RWPE2 (cell line): ENCODE results near the gene SLC16A9.
A peak's percentile ranks its signal among the peaks of the same experiment; 100 is the strongest.

Source experiments
- ATAC-seq: fragments of 200-7000 bp; cut with Tn5 transposase; 3 replicates; pipeline ENCODE4 v1.9.1; 2021; ENCODE audit warnings: low read depth
- DNase-seq: peaks from one replicate; pipeline ENCODE4 v3.0.0-alpha.2; 2020; ENCODE audit warnings: low spot score
- H3K27ac ChIP-seq: fragments of 450-650 bp; 2 replicates; pipeline ENCODE4 v1.5.1; 2017; ENCODE audit warnings: mild to moderate bottlenecking; ENCODE audit not compliant: poor library complexity, severe bottlenecking
- H3K27me3 ChIP-seq: fragments of 250-450 bp; sonication (Bioruptor Pico); 2 replicates; pipeline ENCODE4 v1.5.1; 2021; ENCODE audit warnings: mild to moderate bottlenecking, moderate library complexity; ENCODE audit not compliant: insufficient read depth, poor library complexity, severe bottlenecking
- H3K36me3 ChIP-seq: fragments of 250-450 bp; sonication (Bioruptor Pico); 2 replicates; pipeline ENCODE4 v1.5.1; 2020; ENCODE audit warnings: low read depth, mild to moderate bottlenecking, moderate library complexity
- H3K4me1 ChIP-seq: fragments of 250-450 bp; sonication (Bioruptor Pico); 2 replicates; pipeline ENCODE4 v1.5.1; 2021; ENCODE audit warnings: mild to moderate bottlenecking, moderate library complexity; ENCODE audit not compliant: insufficient read depth, poor library complexity, severe bottlenecking
- H3K4me3 ChIP-seq: fragments of 250-450 bp; sonication (Bioruptor Pico); 2 replicates; pipeline ENCODE4 v1.5.1; 2021; ENCODE audit warnings: mild to moderate bottlenecking, moderate library complexity; ENCODE audit not compliant: severe bottlenecking
- H3K9me3 ChIP-seq: fragments of 250-450 bp; sonication (Bioruptor Pico); 2 replicates; pipeline ENCODE4 v1.5.1; 2021; ENCODE audit warnings: mild to moderate bottlenecking, moderate library complexity; ENCODE audit not compliant: severe bottlenecking
- CTCF ChIP-seq: fragments of 450-650 bp; IDR thresholded peaks from one replicate; pipeline ENCODE4 v1.5.1; 2017; ENCODE audit warnings: mild to moderate bottlenecking, moderate library complexity; ENCODE audit not compliant: poor library complexity, severe bottlenecking

Gene SLC16A9

DNA sequence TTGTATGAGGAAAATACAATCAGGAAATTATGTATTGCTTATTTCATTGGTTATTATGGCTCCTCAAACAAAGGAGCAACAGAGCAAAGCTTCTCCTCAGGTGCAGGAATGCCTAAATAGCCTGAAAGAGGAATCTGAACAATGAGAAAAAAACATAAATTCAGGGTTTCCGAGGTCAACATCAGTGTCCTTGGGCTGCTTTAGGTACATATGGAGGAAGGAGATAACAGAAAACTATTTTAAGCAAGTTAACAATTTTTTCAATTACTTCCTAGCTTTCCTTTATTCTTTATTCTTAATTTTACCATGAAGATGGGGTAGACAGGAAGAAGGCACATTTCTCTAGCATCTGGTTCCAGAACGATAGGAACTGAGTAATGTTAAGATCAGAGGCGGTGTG, 14.0 kb downstream of the SLC16A9 start:
- no peak for TF ChIP-seq CTCF
- Histone ChIP-seq H3K36me3 (no peaks in the 10 kb centered on the region), H3K27ac (no peak overlapping the region), H3K4me1 (no peaks in the 10 kb centered on the region), H3K9me3 (no peaks in the 10 kb centered on the region), H3K4me3 (no peak overlapping the region), H3K27me3 (no peaks in the 10 kb centered on the region)
- no peak for DNase-seq
- ATAC-seq, result no peak

DNA sequence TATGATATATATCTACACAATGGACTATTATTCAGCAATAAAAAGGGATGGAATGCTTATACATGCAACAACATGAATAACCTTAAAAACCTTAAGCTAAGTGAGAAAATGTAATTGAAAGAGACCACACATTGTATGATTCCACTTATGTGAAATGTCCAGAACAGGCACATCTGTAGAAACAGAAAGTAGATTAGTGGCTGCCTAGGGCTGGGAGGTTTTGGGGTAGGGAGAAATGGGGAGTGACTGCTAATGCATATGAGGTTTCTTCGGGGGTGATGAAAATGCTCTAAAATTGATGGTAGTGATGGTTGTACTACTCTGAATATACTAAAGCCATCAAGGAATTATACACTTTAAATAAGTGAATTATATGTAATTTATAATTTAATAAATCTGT, 14.7 kb downstream of the SLC16A9 start:
- Histone ChIP-seq H3K27ac (no peak overlapping the region), H3K27me3 (no peaks in the 10 kb centered on the region), H3K4me3 (no peak overlapping the region), H3K4me1 (no peaks in the 10 kb centered on the region), H3K36me3 (no peaks in the 10 kb centered on the region), H3K9me3 (no peaks in the 10 kb centered on the region)
- DNase-seq (no peak), ATAC-seq (no peak)
- TF ChIP-seq CTCF, result no peak

DNA sequence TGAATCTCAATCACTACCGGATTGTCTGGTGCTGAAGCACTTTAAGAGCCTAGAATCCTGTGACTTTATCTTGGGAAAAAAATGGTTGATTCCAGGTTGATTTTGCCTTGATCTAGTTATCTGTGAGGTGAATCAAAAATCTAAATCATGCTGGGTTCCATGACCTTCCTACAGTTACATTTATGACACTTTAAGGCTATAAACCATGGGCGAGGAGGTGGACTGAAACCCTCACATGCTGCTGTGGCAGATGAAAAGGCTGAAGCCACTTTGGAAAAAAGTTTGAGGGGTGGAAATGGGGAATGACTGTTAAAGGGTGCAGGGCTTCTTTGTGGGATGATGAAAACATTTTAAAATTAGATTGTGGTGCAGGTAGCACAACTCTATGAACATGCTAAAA, 17.5 kb downstream of the SLC16A9 start:
- no peak overlapping the region for H3K4me3 ChIP-seq
- no peak for ATAC-seq

GRCh38 chr10:59688921-59689351, 20.7 kb downstream of the SLC16A9 start:
- Histone ChIP-seq H3K36me3 (no peaks in the 10 kb centered on the region), H3K4me1 (no peaks in the 10 kb centered on the region), H3K9me3 (no peaks in the 10 kb centered on the region), H3K27me3 (no peaks in the 10 kb centered on the region), H3K27ac (peak overlapping the region; percentile 25), H3K4me3 (no peak overlapping the region)
- peak; percentile 88 for ATAC-seq
- DNase-seq, result no peak
- no peak for TF ChIP-seq CTCF

More for the DNA sequence above, 17.5 kb downstream of the SLC16A9 start:
- Histone ChIP-seq H3K4me1 (no peaks in the 10 kb centered on the region), H3K27ac (no peak overlapping the region), H3K27me3 (no peaks in the 10 kb centered on the region), H3K9me3 (no peaks in the 10 kb centered on the region), H3K36me3 (no peaks in the 10 kb centered on the region)
- no peak for DNase-seq
- no peak for TF ChIP-seq CTCF

DNA sequence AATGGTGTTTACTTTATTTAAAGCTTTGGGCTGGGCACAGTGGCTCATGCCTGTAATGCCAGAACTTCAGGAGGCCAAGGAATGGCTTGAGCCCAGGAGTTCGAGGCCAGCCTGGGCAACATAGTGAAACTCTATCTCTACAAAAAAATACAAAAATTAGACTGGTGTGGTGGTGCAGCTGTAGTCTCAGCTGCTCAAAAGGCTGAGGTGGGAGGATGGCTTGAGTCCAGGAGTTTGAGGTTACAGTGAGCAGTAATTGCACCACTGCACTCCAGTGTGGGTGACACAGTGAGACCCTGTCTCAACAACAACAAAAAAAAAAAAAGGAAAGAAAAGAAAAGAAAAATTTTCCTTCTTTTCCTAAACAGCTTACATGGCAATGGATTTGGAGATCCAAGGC, 22.0 kb downstream of the SLC16A9 start:
- H3K9me3 ChIP-seq, result no peaks in the 10 kb centered on the region
- ATAC-seq, result no peak
- peaks cover 10% of the 10 kb centered on the region for H3K4me1 ChIP-seq
- no peaks in the 10 kb centered on the region for H3K27me3 ChIP-seq
- 0 out of 2 replicates have a peak, but pooled peaks cover 4% of the 10 kb centered on the region for H3K36me3 ChIP-seq
- H3K27ac ChIP-seq, result no peak overlapping the region
- no peak for TF ChIP-seq CTCF
- DNase-seq, result no peak
- H3K4me3 ChIP-seq, result no peak overlapping the region
